Endothelial cell of umbilical vein (primary cell): ENCODE results near the gene GBP5. TPM values are rescaled to one million over a fixed set of nuclear protein-coding genes. Genes with fewer than 3 reads are reported as not detected.
A peak's percentile ranks its signal among the peaks of the same experiment; 100 is the strongest.

Experiments used
- BruUV-seq: library from RNA; stranded (reverse); fragments of 400-500 nt; replicated peaks from 2 replicates; lab custom pipeline; 2021; lab: Mats Ljungman, UMichigan
- CTCF ChIA-PET: fragments of 300-600, 350-600 bp; sonication (Branson Sonifier 250); formaldehyde crosslinking; loops from one replicate; lab custom pipeline; 2021; ENCODE audit warnings: antibody characterized with exemption, inconsistent platforms; lab: Charles Lee
- POLR2A ChIA-PET: fragments of 300-600, 350-600 bp; sonication (Branson Sonifier 250); formaldehyde crosslinking; loops from one replicate; lab custom pipeline; 2021; ENCODE audit warnings: antibody characterized with exemption, inconsistent platforms; lab: Charles Lee
- DNase-seq: peaks from one replicate; pipeline ENCODE4 v3.0.0-alpha.2; 2011; ENCODE audit warnings: low read depth, low spot score
- FAIRE-seq: peaks from 2 replicates; lab custom pipeline; 2011; peaks lifted over from hg19 to GRCh38; lab: Jason Lieb, UNC
- H2AFZ ChIP-seq: 2 replicates; pipeline ENCODE4 v1.6.0; 2012; ENCODE audit warnings: low read depth, low read length, control low read depth, inconsistent platforms
- H3K27ac ChIP-seq: 2 replicates; pipeline ENCODE4 v1.5.1; 2011; ENCODE audit warnings: low read depth, mild to moderate bottlenecking, control low read depth, low read length, moderate library complexity; ENCODE audit not compliant: insufficient read depth
- H3K27me3 ChIP-seq, 2 experiments: 2 replicates each; pipeline versions ENCODE4 v1.6.0 to v1.6.1; 2011; ENCODE audit warnings: low read length in 2 of 2, mixed read lengths in 1 of 2; ENCODE audit not compliant: control insufficient read depth in 2 of 2, insufficient read depth in 2 of 2
- H3K36me3 ChIP-seq, 2 experiments: 2 replicates in 1 of 2; 3 replicates in 1 of 2; pipeline ENCODE4 v1.5.1; 2011; ENCODE audit warnings: low read length in 2 of 2, mild to moderate bottlenecking in 1 of 2, moderate library complexity in 1 of 2; ENCODE audit not compliant: control insufficient read depth in 2 of 2, insufficient read depth in 2 of 2; ENCODE audit errors: extremely low read depth in 1 of 2
- H3K4me1 ChIP-seq: 3 replicates; pipeline ENCODE4 v1.5.1; 2011; ENCODE audit warnings: mild to moderate bottlenecking, low read length; ENCODE audit not compliant: control insufficient read depth, insufficient read depth; ENCODE audit errors: extremely low read depth
- H3K4me2 ChIP-seq: 2 replicates; pipeline ENCODE4 v1.6.1; 2011; ENCODE audit warnings: low read length, control low read depth, mixed read lengths; ENCODE audit not compliant: insufficient read depth
- H3K4me3 ChIP-seq, 3 experiments: fragments of 200-600 bp in 1 of 3; sonication (generic), shearing (Covaris generic) in 1 of 3; replicated peaks in 1 of 3; 2 replicates each; pipeline ENCODE4 v1.5.1; 2011 to 2016; ENCODE audit warnings: control low read depth in 3 of 3, low read length in 3 of 3, mild to moderate bottlenecking in 2 of 3, inconsistent platforms in 1 of 3, low read depth in 1 of 3, moderate library complexity in 1 of 3; ENCODE audit not compliant: insufficient read depth in 1 of 3
- H3K79me2 ChIP-seq: 2 replicates; pipeline ENCODE4 v1.6.0; 2012; ENCODE audit warnings: low read length, inconsistent platforms; ENCODE audit not compliant: control insufficient read depth, insufficient read depth
- H3K9ac ChIP-seq: replicated peaks from 2 replicates; pipeline ENCODE3; 2011; ENCODE audit warnings: low read length, control low read depth; ENCODE audit not compliant: insufficient read depth; ENCODE audit errors: extremely low read depth
- H3K9me1 ChIP-seq: replicated peaks from 3 replicates; pipeline ENCODE4 v1.6.0; 2011; ENCODE audit warnings: mild to moderate bottlenecking, low read length; ENCODE audit not compliant: control insufficient read depth, insufficient read depth; ENCODE audit errors: extremely low read depth
- H3K9me3 ChIP-seq: replicated peaks from 2 replicates; pipeline ENCODE4 v1.5.1; 2012; ENCODE audit warnings: low read length, inconsistent platforms; ENCODE audit not compliant: control insufficient read depth, insufficient read depth
- H4K20me1 ChIP-seq: replicated peaks from 2 replicates; pipeline ENCODE3; 2011; ENCODE audit warnings: mild to moderate bottlenecking, low read length; ENCODE audit not compliant: control insufficient read depth, insufficient read depth; ENCODE audit errors: extremely low read depth
- CTCF ChIP-seq, 2 donors: IDR thresholded peaks; 1 replicate in 1 of 2; 2 replicates in 1 of 2; pipeline ENCODE4 v1.5.1; 2011; ENCODE audit warnings: low read length in 2 of 2, mild to moderate bottlenecking in 2 of 2, moderate library complexity in 2 of 2, control low read depth in 1 of 2, inconsistent platforms in 1 of 2, low read depth in 1 of 2; ENCODE audit not compliant: insufficient read depth in 1 of 2; ENCODE audit errors: extremely low read depth in 1 of 2
- EZH2 ChIP-seq: IDR thresholded peaks from 2 replicates; pipeline ENCODE4 v1.6.1; 2012; ENCODE audit warnings: borderline replicate concordance, low read depth, mild to moderate bottlenecking, moderate library complexity, low read length, inconsistent platforms; ENCODE audit not compliant: severe bottlenecking
- FOS ChIP-seq: IDR thresholded peaks from 2 replicates; pipeline ENCODE4 v1.6.1; 2011; ENCODE audit warnings: mild to moderate bottlenecking, low read length, moderate library complexity, borderline replicate concordance; ENCODE audit not compliant: insufficient read depth
- GATA2 ChIP-seq: IDR thresholded peaks from 2 replicates; pipeline ENCODE4 v1.7.0; 2011; ENCODE audit warnings: low read depth, mild to moderate bottlenecking, moderate library complexity, mixed read lengths, low read length; ENCODE audit not compliant: insufficient read length, insufficient read depth
- JUN ChIP-seq: IDR thresholded peaks from 2 replicates; pipeline ENCODE4 v1.6.1; 2011; ENCODE audit warnings: borderline replicate concordance, low read depth; ENCODE audit not compliant: insufficient read length, insufficient read depth
- MAX ChIP-seq: IDR thresholded peaks from 2 replicates; pipeline ENCODE4 v1.6.1; 2011; ENCODE audit not compliant: insufficient read depth, insufficient read length
- MYC ChIP-seq: IDR thresholded peaks from one replicate; pipeline ENCODE4 v1.6.1; 2011; ENCODE audit warnings: mild to moderate bottlenecking, low read depth, low read length
- POLR2A ChIP-seq: IDR thresholded peaks from 2 replicates; pipeline ENCODE4 v1.6.1; 2012; ENCODE audit warnings: low read depth, mild to moderate bottlenecking, control low read depth, low read length
- POLR2AphosphoS5 ChIP-seq: IDR thresholded peaks from 2 replicates; pipeline ENCODE4 v1.6.1; 2012; ENCODE audit warnings: low read depth, mild to moderate bottlenecking, control low read depth, low read length, moderate library complexity; ENCODE audit not compliant: insufficient read depth
- dilution Hi-C: fragments of 300-500 bp; cut with MboI; formaldehyde crosslinking; loops from one replicate; pipeline ENCODE4 v1.15.0; 2019; ENCODE audit warnings: low sequenced_read_pairs; ENCODE audit not compliant: extremely low pct_ligation_motif_present
- intact Hi-C: fragments of 100-400 bp; cut with micrococcal nuclease; formaldehyde crosslinking; loops from one replicate; pipeline ENCODE4 v1.10.0; 2022
- polyA plus RNA-seq, 4 experiments: library from polyadenylated mRNA; depleted of rRNA in 3 of 4; stranded (reverse) in 3 of 4; unstranded in 1 of 4; fragments of >200 nt; gene quantifications; 2 replicates each; pipeline versions ENCODE4 v1.2.1 to v1.2.3, GENCODE V29; 2011 to 2012; ENCODE audit warnings: missing spikeins in 1 of 4
- total RNA-seq: library from RNA; stranded (reverse); gene quantifications from 2 replicates; pipeline ENCODE4 v1.2.3, GENCODE V29; 2021

Gene GBP5
- total and polyA plus RNA-seq, 2 donors (not counting 3 experiments of a cell fraction or from before 2014, with no cell fraction given) = 0.31 TPM; not detected in 1

- Histone ChIP-seq H3K27me3 (no peaks in the 10 kb centered on the region), H3K4me2 (no peak overlapping the region), H3K9me1 (no peaks in the 10 kb centered on the region), H4K20me1 (no peaks in the 10 kb centered on the region), H3K4me1 (no peaks in the 10 kb centered on the region), H3K4me3 (no peak overlapping the region), H3K9ac (no peak overlapping the region), H3K36me3 (no peaks in the 10 kb centered on the region), H3K79me2 (no peaks in the 10 kb centered on the region), H3K27ac (no peak overlapping the region), H2AFZ (no peak overlapping the region), H3K9me3 (no peaks in the 10 kb centered on the region)
- FAIRE-seq (no peak), DNase-seq (no peak)
- dilution Hi-C loops (no loop called here), intact Hi-C loops (no loop called here)
- ChIA-PET POLR2A (no interaction called here), CTCF (no interaction called here)
- BruUV-seq = no TSS peak
- TF ChIP-seq GATA2 = no peak
- no peak for TF ChIP-seq JUN
- TF ChIP-seq MAX = no peak
- TF ChIP-seq CTCF (IDR thresholded peaks at IDR 0.05; ENCODE audit: extremely low read depth in 1 of 2, insufficient read depth in 1 of 2, low read depth in 1 of 2, low read length in 2 of 2) = no peak
Observed at GRCh38 chr1:89312572-89312971, 39.9 kb upstream of the GBP5 start.

DNA sequence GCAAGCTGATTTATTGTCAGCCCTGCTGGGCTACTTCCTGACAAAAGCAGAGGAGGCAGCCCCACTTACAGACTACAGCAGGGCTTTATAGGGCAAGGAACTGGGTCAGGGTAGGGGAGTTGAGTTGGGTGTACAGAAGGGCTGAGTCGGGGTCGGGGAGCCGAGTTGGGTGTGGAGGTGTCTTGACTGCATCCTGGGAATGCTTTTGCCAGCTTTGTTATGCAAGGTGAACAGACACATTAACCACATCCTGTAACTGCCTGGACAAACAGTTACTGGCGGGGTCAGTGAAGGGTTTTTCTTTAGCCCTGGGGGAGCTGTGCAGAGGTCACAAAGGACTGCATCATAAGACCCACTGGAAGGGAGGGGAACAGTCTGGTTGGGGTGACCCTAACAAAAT is 39.1 kb upstream of the GBP5 start:
- Histone ChIP-seq H3K36me3 (no peaks in the 10 kb centered on the region), H3K27me3 (no peaks in the 10 kb centered on the region), H3K9me1 (no peaks in the 10 kb centered on the region), H3K4me3 (no peak overlapping the region), H3K9ac (no peak overlapping the region), H3K4me2 (no peak overlapping the region), H3K9me3 (no peaks in the 10 kb centered on the region), H4K20me1 (no peaks in the 10 kb centered on the region), H2AFZ (peak overlapping the region; percentile 19), H3K4me1 (no peaks in the 10 kb centered on the region), H3K79me2 (no peaks in the 10 kb centered on the region), H3K27ac (no peak overlapping the region)
- TF ChIP-seq POLR2A = no peak
- TF ChIP-seq CTCF (IDR thresholded peaks at IDR 0.05; ENCODE audit: extremely low read depth in 1 of 2, insufficient read depth in 1 of 2, low read depth in 1 of 2, low read length in 2 of 2) = no peak
- TF ChIP-seq JUN = no peak
- TF ChIP-seq EZH2 = no peak
- TF ChIP-seq POLR2AphosphoS5 = no peak
- no peak for TF ChIP-seq MYC
- no peak for TF ChIP-seq GATA2
- TF ChIP-seq MAX = no peak
- TF ChIP-seq FOS = no peak
- ChIA-PET CTCF (interaction anchor here (2.7 kb wide), 1 partner anchor 226 kb away, joined by 10 read pairs; no protein-coding TSS in a partner anchor), POLR2A (no interaction called here)
- intact Hi-C loops = no loop called here
- peak; percentile 24 for DNase-seq
- dilution Hi-C loops = no loop called here
- no TSS peak for BruUV-seq
- FAIRE-seq = no peak
